Mucosa of stomach (tissue), 1 donor: ENCODE results near the gene TMEM134.
"Not testable (repeated sequence)": the region's sequence is repeated elsewhere in the genome, so short reads cannot be mapped to it uniquely, and the experiment has no call there.

Source experiments
- H3K27me3 ChIP-seq: one replicate; pipeline ENCODE4 v1.7.0; 2013; ENCODE audit warnings: mild to moderate bottlenecking, low read length; ENCODE audit not compliant: control insufficient read depth, insufficient read depth
- H3K36me3 ChIP-seq: one replicate; pipeline ENCODE4 v1.7.0; 2013; ENCODE audit warnings: low read length; ENCODE audit not compliant: control insufficient read depth, insufficient read depth
- H3K4me1 ChIP-seq: one replicate; pipeline ENCODE4 v1.7.0; 2013; ENCODE audit warnings: mild to moderate bottlenecking, low read length; ENCODE audit not compliant: control insufficient read depth, insufficient read depth
- H3K4me3 ChIP-seq: one replicate; pipeline ENCODE4 v1.7.0; 2013; ENCODE audit warnings: low read length
- H3K9ac ChIP-seq: one replicate; pipeline ENCODE4 v1.7.0; 2013; ENCODE audit warnings: mild to moderate bottlenecking, low read length, moderate library complexity
- H3K9me3 ChIP-seq: one replicate; pipeline ENCODE4 v1.7.0; 2013; ENCODE audit warnings: mild to moderate bottlenecking, low read length, moderate library complexity; ENCODE audit not compliant: control insufficient read depth
- donor health status: Pancreatic carcinoma.

The TMEM134 gene

DNA sequence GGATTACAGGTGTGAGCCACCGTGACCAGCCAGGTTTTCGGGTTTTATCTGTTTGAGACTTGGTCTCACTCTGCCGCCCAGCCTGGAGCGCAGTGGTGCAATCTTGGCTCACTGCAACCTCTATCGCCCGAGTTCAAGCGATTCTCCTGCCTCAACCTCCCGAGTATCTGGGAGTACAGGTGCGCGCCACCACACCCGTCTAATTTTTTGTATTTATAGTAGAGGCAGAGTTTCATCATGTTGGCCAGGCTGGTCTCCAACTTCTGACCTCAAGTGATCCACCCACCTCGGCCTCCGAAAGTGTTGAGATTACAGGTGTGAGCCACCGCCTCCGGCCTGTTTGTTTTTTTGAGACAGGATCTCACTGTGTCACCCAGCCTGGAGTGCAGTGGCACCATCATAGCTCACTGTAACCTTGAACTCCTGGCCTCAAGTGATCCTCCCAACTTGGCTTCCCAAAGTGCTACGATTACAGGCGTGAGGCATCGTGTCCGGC lies 41.6 kb downstream of the TMEM134 start:
- peak overlapping the region; percentile 88 for H3K9ac ChIP-seq
- H3K4me3 ChIP-seq = peak overlapping the region; percentile 74
- H3K27me3 ChIP-seq, H3K9me3 ChIP-seq, H3K36me3 ChIP-seq: not testable (repeated sequence)
- H3K4me1 ChIP-seq = peaks cover 13% of the 10 kb centered on the region

- peaks cover 18% of the 10 kb centered on the region for H3K4me1 ChIP-seq
- H3K4me3 ChIP-seq = no peak overlapping the region
- H3K9me3 ChIP-seq = no peaks in the 10 kb centered on the region
- H3K27me3 ChIP-seq = no peaks in the 10 kb centered on the region
- H3K36me3 ChIP-seq = no peaks in the 10 kb centered on the region
- no peak overlapping the region for H3K9ac ChIP-seq
Measured at GRCh38 chr11:67423891-67424613, 45.0 kb downstream of the TMEM134 start.

DNA sequence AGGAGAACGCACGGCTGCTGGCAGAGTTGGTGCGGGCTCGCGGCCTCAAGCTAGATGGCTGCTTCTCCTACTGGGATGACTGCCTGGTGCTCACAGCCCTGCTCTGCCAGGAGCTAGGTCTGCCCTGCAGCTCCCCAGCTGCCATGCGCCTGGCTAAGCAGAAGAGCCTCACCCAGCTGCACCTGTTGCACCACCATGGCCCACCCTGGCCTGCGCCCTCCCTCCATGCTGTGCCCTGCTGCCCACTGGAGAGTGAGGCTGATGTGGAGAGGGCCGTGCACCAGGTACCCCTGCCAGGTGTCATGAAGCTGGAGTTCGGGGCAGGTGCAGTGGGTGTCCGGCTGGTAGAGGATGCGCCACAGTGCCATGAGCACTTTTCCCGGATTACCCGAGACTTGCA lies 45.6 kb downstream of the TMEM134 start:
- Histone ChIP-seq H3K27me3 (no peaks in the 10 kb centered on the region), H3K9me3 (no peaks in the 10 kb centered on the region), H3K4me1 (peaks cover 20% of the 10 kb centered on the region), H3K4me3 (no peak overlapping the region), H3K9ac (no peak overlapping the region), H3K36me3 (no peaks in the 10 kb centered on the region)

DNA sequence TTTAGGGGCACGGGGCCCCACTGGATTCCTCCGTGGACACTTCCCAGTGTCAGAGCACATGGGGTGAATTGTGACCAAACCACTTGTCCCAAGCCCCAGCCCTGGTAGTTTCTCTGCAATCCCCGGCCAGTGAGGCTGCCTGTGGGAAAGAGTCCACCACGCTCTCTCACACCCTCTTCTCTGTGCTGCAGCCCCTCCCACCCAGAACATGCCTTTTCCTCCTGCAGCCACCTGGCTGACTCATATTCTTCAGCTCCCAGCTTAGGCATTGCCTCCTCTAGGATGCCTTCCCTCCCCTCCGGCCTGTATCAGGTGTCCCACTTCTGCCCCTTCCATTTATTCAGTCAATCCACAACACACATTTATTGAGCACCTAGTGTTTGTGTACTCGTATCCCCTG lies 46.2 kb downstream of the TMEM134 start:
- Histone ChIP-seq H3K4me1 (peaks cover 20% of the 10 kb centered on the region), H3K4me3 (no peak overlapping the region), H3K36me3 (no peaks in the 10 kb centered on the region), H3K27me3 (no peaks in the 10 kb centered on the region), H3K9me3 (no peaks in the 10 kb centered on the region), H3K9ac (no peak overlapping the region)

GRCh38 chr11:67421430-67422031 lies 47.5 kb downstream of the TMEM134 start:
- H3K4me3 ChIP-seq = no peak overlapping the region
- H3K9ac ChIP-seq = peak overlapping the region; percentile 47
- H3K27me3 ChIP-seq = no peaks in the 10 kb centered on the region
- H3K36me3 ChIP-seq = no peaks in the 10 kb centered on the region
- no peaks in the 10 kb centered on the region for H3K9me3 ChIP-seq
- peaks cover 27% of the 10 kb centered on the region for H3K4me1 ChIP-seq

GRCh38 chr11:67420646-67421429 lies 48.2 kb downstream of the TMEM134 start:
- Histone ChIP-seq H3K4me1 (peaks cover 34% of the 10 kb centered on the region), H3K9ac (peak overlapping the region; percentile 53), H3K36me3 (no peaks in the 10 kb centered on the region), H3K9me3 (no peaks in the 10 kb centered on the region), H3K4me3 (no peak overlapping the region), H3K27me3 (no peaks in the 10 kb centered on the region)

DNA sequence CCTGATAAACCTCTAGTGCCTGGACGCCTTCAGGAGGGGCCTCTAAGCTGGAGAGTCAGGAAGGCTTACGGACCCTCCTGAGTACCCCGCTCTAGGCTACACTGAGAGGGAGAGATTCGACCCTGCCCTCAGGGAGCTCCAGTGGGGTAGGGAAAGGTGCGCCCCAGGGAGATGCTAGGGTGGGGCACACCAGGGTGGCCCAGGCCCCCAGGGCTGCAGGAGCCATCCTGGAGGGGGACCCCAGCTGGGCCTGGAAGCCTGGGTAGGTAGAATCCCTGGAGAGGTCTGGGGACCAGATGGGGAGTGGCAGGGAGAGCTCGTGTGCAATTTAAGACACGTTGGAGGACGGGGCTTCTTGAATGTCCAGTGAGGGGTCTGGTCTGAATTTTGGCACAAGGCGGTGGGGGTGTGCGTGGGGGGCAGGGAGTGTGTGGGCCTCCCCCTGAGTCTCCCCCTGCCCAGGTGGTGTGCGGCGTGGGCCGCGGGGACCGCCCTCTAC lies 48.9 kb downstream of the TMEM134 start:
- Histone ChIP-seq H3K4me1 (peaks cover 36% of the 10 kb centered on the region), H3K9ac (peak overlapping the region; percentile 53), H3K27me3 (peaks cover under 1% of the 10 kb centered on the region), H3K36me3 (no peaks in the 10 kb centered on the region), H3K9me3 (no peaks in the 10 kb centered on the region), H3K4me3 (no peak overlapping the region)

DNA sequence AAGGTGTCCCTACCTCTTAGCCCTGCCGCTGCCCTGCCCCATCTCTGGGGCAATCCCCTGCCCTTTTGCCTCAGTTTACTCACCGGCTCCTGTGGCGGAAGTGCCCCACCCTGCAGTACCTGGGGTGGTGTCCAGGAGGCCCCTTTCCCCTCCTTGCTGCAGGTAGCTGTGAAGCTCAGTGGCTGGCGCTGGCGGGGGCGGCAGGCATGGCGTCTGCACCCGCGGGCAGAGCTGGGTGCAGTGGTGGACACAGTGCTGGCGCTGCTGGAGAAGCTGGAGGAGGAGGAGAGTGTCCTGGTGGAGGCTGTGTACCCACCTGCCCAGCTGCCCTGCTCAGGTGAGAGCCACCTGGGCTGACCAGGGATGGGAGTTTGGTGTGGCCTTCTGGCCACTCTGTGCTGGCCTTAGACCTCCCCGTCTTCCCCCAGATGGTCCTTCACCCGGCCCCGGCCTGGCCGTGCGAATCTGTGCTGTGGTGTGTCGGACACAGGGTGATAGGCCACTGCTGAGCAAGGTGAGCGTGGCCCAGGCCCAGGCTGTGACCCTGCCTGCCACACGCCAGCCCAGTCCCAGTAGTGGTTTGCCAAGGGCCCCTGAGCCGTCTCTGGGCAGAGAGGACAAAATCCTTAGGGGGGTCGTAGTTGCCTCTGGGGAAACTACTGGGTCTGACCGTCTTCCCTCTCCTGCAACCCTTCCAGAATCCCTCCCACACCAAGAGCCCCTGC lies 49.6 kb downstream of the TMEM134 start:
- Histone ChIP-seq H3K4me3 (no peak overlapping the region), H3K27me3 (peaks cover 4% of the 10 kb centered on the region), H3K9me3 (no peaks in the 10 kb centered on the region), H3K36me3 (no peaks in the 10 kb centered on the region), H3K4me1 (peaks cover 43% of the 10 kb centered on the region), H3K9ac (no peak overlapping the region)

DNA sequence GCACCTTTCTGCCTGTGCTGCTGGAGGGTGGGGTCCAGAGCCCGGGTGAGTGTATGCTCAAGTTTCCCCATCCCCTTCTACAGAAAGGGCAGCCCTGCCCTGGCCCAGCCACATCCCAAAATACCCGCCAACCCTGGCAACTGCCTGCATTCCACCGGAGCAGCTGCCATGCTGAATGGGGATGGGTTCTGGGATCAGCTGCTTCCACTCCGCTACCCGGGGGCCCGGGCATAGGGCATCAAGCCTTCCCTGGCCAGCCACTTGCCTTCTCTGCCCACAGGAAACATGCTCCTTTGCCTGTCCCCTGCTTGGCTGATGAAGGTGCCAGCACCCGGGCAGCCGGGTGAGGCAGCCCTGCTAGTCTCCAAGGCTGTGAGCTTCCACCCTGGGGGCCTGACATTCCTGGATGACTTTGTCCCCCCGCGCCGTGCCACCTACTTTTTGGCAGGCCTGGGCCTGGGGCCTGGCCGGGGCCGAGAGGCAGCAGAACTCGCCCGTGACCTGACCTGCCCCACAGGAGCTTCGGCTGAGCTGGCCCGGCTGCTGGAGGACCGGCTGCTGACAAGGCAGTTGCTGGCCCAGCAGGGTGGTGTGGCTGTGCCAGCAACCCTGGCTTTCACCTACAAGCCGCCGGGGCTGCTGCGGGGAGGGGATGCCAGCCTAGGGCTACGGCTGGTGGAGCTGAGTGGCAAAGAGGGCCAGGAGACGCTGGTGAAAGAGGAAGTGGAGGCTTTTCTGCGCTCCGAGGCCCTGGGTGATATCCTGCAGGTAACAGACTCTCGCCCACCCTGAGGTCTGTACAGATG lies 50.4 kb downstream of the TMEM134 start:
- Histone ChIP-seq H3K4me1 (peaks cover 44% of the 10 kb centered on the region), H3K27me3 (peaks cover 4% of the 10 kb centered on the region), H3K36me3 (no peaks in the 10 kb centered on the region), H3K4me3 (no peak overlapping the region), H3K9me3 (no peaks in the 10 kb centered on the region), H3K9ac (no peak overlapping the region)

GRCh38 chr11:67417425-67417824 lies 51.6 kb downstream of the TMEM134 start:
- Histone ChIP-seq H3K9me3 (no peaks in the 10 kb centered on the region), H3K4me3 (no peak overlapping the region), H3K27me3 (peaks cover 4% of the 10 kb centered on the region), H3K4me1 (peaks cover 45% of the 10 kb centered on the region), H3K9ac (no peak overlapping the region), H3K36me3 (no peaks in the 10 kb centered on the region)
